HG03439 (cell line): ENCODE results near the gene CPM.

Experiments used
- ATAC-seq: cut with Tn5 transposase; IDR thresholded peaks from one replicate; pipeline ENCODE4 v1.9.1; 2021; ENCODE audit warnings: mild to moderate bottlenecking, moderate library complexity; ENCODE audit not compliant: unreplicated experiment

Gene CPM

GRCh38 chr12:68957273-68957672, 24.3 kb upstream of the CPM start:
- ATAC-seq = no peak

DNA sequence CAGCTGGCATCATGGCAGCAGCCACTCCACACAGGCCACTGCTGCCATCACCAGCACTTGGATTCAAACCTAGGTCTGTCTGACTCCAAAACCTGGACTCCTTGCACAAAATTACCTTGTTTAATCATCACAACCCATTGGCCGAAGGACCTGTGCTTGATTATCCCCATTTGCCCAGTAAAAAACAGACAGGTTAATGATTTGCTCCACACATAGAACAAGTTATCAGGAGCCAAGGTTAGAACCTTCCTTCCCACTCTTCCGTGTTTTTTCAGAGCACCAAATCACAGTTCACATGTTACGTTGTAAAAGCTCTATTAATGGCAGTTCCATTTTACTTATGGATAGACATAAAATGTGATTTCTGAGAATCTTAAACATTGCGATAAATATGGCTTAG, 23.5 kb upstream of the CPM start:
- no peak for ATAC-seq

- ATAC-seq = no peak
These were observed 21.8 kb upstream of the CPM start for GRCh38 chr12:68954811-68955210.

GRCh38 chr12:68953536-68953935, 20.6 kb upstream of the CPM start:
- ATAC-seq = no peak

- ATAC-seq = no peak
These were observed 18.7 kb upstream of the CPM start for GRCh38 chr12:68951652-68952051.

GRCh38 chr12:68950511-68950910, 17.5 kb upstream of the CPM start:
- ATAC-seq = no peak

DNA sequence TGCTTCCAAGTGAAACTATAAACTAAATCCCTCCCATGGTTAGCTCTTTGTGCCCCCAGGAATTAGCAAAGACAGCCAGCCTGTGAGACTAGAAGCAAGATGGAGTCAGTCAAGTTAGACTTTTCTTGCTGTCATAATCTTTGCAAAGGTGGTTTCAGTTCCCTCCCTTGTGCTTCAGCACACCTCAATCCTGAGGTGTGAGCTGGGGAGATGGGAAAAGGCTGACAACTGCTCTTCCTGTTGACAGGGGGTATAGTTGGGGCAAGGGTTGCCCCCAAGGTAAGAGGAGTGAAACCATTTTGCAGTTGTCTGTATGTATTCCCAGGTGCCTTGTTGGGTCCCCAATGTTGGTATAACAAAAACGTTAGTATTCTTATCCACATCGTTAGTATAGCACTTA, 12.3 kb upstream of the CPM start:
- no peak for ATAC-seq

GRCh38 chr12:68944296-68945076, 11.5 kb upstream of the CPM start:
- ATAC-seq = no peak

GRCh38 chr12:68943848-68944247, 10.9 kb upstream of the CPM start:
- ATAC-seq = no peak

- no peak for ATAC-seq
These were observed 7.8 kb upstream of the CPM start for GRCh38 chr12:68940731-68941130.

- ATAC-seq = no peak
These were observed 6.5 kb upstream of the CPM start for GRCh38 chr12:68939505-68939904.

- ATAC-seq = no peak
These were observed 1.4 kb upstream of the CPM start for GRCh38 chr12:68934392-68934791.

GRCh38 chr12:68932128-68932960, 627 bp downstream of the CPM start:
- peak; percentile 44 for ATAC-seq

- no peak for ATAC-seq
These were observed 2.8 kb downstream of the CPM start for GRCh38 chr12:68930178-68930577.

GRCh38 chr12:68924546-68924945, 8.4 kb downstream of the CPM start:
- ATAC-seq = no peak

GRCh38 chr12:68919581-68920239, 13.3 kb downstream of the CPM start:
- ATAC-seq = no peak

GRCh38 chr12:68918960-68919359, 14.0 kb downstream of the CPM start:
- ATAC-seq = no peak

- no peak for ATAC-seq
These were observed 17.9 kb downstream of the CPM start for GRCh38 chr12:68915055-68915454.

- no peak for ATAC-seq
These were observed 19.3 kb downstream of the CPM start for GRCh38 chr12:68913682-68914081.

DNA sequence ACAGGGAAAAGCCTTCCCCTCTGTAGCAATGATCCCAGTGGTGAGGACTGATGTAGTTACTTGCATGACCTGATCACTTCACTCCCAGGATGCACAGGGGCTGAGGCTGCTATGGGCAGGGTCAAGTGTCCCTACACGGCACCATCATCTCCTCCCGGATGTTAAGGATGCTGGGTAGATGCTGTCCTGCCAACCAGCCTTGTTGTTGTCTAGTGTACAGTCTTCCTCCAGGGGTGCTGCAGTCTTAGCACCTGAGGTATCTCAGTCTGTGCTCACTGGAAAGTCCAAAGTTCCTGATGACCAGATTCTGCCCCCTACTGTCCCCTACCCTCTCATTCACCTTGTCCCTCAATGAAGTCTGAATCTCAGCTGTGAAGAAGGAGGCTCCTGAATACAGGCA, 20.1 kb downstream of the CPM start:
- ATAC-seq = no peak

GRCh38 chr12:68911197-68911718, 21.7 kb downstream of the CPM start:
- ATAC-seq = no peak
